ENCODE data around the gene PCDHA1.

DNA sequence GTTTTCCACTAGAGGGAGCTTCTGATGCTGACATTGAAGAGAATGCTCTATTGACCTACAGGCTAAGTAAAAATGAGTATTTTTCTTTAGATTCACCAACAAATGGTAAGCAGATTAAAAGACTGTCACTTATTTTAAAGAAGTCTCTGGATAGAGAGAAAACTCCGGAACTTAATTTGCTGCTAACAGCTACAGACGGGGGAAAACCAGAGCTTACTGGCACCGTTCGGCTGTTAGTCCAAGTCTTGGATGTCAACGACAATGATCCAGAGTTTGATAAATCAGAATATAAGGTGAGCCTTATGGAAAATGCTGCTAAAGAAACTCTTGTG lies 83.6 kb downstream of the PCDHA1 start:
- TF ChIP-seq, protein P1, sequence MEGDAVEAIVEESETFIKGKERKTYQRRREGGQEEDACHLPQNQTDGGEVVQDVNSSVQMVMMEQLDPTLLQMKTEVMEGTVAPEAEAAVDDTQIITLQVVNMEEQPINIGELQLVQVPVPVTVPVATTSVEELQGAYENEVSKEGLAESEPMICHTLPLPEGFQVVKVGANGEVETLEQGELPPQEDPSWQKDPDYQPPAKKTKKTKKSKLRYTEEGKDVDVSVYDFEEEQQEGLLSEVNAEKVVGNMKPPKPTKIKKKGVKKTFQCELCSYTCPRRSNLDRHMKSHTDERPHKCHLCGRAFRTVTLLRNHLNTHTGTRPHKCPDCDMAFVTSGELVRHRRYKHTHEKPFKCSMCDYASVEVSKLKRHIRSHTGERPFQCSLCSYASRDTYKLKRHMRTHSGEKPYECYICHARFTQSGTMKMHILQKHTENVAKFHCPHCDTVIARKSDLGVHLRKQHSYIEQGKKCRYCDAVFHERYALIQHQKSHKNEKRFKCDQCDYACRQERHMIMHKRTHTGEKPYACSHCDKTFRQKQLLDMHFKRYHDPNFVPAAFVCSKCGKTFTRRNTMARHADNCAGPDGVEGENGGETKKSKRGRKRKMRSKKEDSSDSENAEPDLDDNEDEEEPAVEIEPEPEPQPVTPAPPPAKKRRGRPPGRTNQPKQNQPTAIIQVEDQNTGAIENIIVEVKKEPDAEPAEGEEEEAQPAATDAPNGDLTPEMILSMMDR (conservative IDR thresholded peaks at IDR 0.05; ENCODE audit: low read depth, low read length) = peak; percentile 74; the same call in 1 of the 2 replicates
- TF ChIP-seq EZH2 (IDR thresholded peaks at IDR 0.05; ENCODE audit: borderline replicate concordance, low read depth, low read length, poor library complexity, severe bottlenecking) = no peak

Measured in A673 (cell line).